Measurements from ENCODE around the gene ABHD12. TPM values are rescaled to one million over a fixed set of nuclear protein-coding genes. Genes with fewer than 3 reads are reported as not detected.
A peak's percentile ranks its signal among the peaks of the same experiment; 100 is the strongest.
"Not testable (repeated sequence)": the region's sequence is repeated elsewhere in the genome, so short reads cannot be mapped to it uniquely, and the experiment has no call there.

The ABHD12 gene
- total RNA-seq, 2 donors from 2014 or later, result 12.5 to 22.7 TPM

- Mint-ChIP-seq H3K27me3 (no peaks in the 10 kb centered on the region), H3K27ac (no peak overlapping the region)
- no peak for DNase-seq
Measured at GRCh38 chr20:25273541-25274358, 116.9 kb downstream of the ABHD12 start.

GRCh38 chr20:25273046-25273445, 117.6 kb downstream of the ABHD12 start:
- no peak for DNase-seq
- H3K27me3 Mint-ChIP-seq, result no peaks in the 10 kb centered on the region
- H3K36me3 Mint-ChIP-seq (ENCODE audit: low read depth), result peaks cover 3% of the 10 kb centered on the region
- H3K27ac Mint-ChIP-seq, result no peak overlapping the region
- no peak for ATAC-seq
- no peak overlapping the region for H3K4me3 Mint-ChIP-seq
- H3K4me1 Mint-ChIP-seq, result peaks cover 3% of the 10 kb centered on the region
- H3K9me3 ChIP-seq (ENCODE audit: control insufficient read depth, low read length, poor library complexity, severe bottlenecking), result no peaks in the 10 kb centered on the region

More at GRCh38 chr20:25273541-25274358, 116.9 kb downstream of the ABHD12 start:
- no peak for ATAC-seq
- no peaks in the 10 kb centered on the region for H3K9me3 ChIP-seq (ENCODE audit: control insufficient read depth, low read length, poor library complexity, severe bottlenecking)
- H3K4me1 Mint-ChIP-seq, result peaks cover 3% of the 10 kb centered on the region
- H3K4me3 Mint-ChIP-seq, result no peak overlapping the region
- H3K36me3 Mint-ChIP-seq (ENCODE audit: low read depth), result peaks cover 3% of the 10 kb centered on the region

- H3K4me1 Mint-ChIP-seq, result peaks cover 5% of the 10 kb centered on the region
- DNase-seq (peak in 1 of 3 donors; percentile 3), ATAC-seq (no peak)
- no peaks in the 10 kb centered on the region for H3K9me3 ChIP-seq (ENCODE audit: control insufficient read depth, low read length, poor library complexity, severe bottlenecking)
- H3K27me3 Mint-ChIP-seq, result no peaks in the 10 kb centered on the region
- H3K36me3 Mint-ChIP-seq (ENCODE audit: low read depth), result peaks cover 3% of the 10 kb centered on the region
- no peak overlapping the region for H3K27ac Mint-ChIP-seq
- H3K4me3 Mint-ChIP-seq, result no peak overlapping the region
Measured at GRCh38 chr20:25272223-25273000, 118.2 kb downstream of the ABHD12 start.

- Mint-ChIP-seq H3K27ac (peak overlapping the region; percentile 83), H3K4me1 (peaks cover 9% of the 10 kb centered on the region), H3K4me3 (no peak overlapping the region), H3K36me3 (ENCODE audit: low read depth) (peaks cover 3% of the 10 kb centered on the region), H3K27me3 (no peaks in the 10 kb centered on the region)
- ATAC-seq, result no peak
- DNase-seq, result peak in 1 of 3 donors; percentile 6
- no peaks in the 10 kb centered on the region for H3K9me3 ChIP-seq (ENCODE audit: control insufficient read depth, low read length, poor library complexity, severe bottlenecking)
Measured at GRCh38 chr20:25271486-25272222, 119.0 kb downstream of the ABHD12 start.

- Mint-ChIP-seq H3K36me3 (ENCODE audit: low read depth) (peaks cover 3% of the 10 kb centered on the region), H3K27ac (peak overlapping the region; percentile 83), H3K4me1 (peaks cover 11% of the 10 kb centered on the region), H3K27me3 (no peaks in the 10 kb centered on the region), H3K4me3 (no peak overlapping the region)
- H3K9me3 ChIP-seq (ENCODE audit: control insufficient read depth, low read length, poor library complexity, severe bottlenecking), result no peaks in the 10 kb centered on the region
- DNase-seq (no peak), ATAC-seq (no peak)
Measured at GRCh38 chr20:25270829-25271251, 119.8 kb downstream of the ABHD12 start.

GRCh38 chr20:25269833-25270170, 120.8 kb downstream of the ABHD12 start:
- no peaks in the 10 kb centered on the region for H3K9me3 ChIP-seq (ENCODE audit: control insufficient read depth, low read length, poor library complexity, severe bottlenecking)
- ATAC-seq, result no peak
- H3K27me3 Mint-ChIP-seq, result no peaks in the 10 kb centered on the region
- peak overlapping the region; percentile 78 for H3K27ac Mint-ChIP-seq
- H3K36me3 Mint-ChIP-seq (ENCODE audit: low read depth), result peaks cover 3% of the 10 kb centered on the region
- H3K4me3 Mint-ChIP-seq, result peak overlapping the region; percentile 31
- H3K4me1 Mint-ChIP-seq, result peaks cover 8% of the 10 kb centered on the region
- DNase-seq, result no peak

- no peak for ATAC-seq
- peak overlapping the region; percentile 31 for H3K4me3 Mint-ChIP-seq
- no peaks in the 10 kb centered on the region for H3K27me3 Mint-ChIP-seq
- H3K27ac Mint-ChIP-seq, result peak overlapping the region; percentile 78
- peaks cover 8% of the 10 kb centered on the region for H3K4me1 Mint-ChIP-seq
- H3K36me3 Mint-ChIP-seq (ENCODE audit: low read depth), result peaks cover 3% of the 10 kb centered on the region
- DNase-seq, result no peak
- no peaks in the 10 kb centered on the region for H3K9me3 ChIP-seq (ENCODE audit: control insufficient read depth, low read length, poor library complexity, severe bottlenecking)
Measured at GRCh38 chr20:25269057-25269832, 121.4 kb downstream of the ABHD12 start.

- H3K27ac Mint-ChIP-seq; H3K4me1 Mint-ChIP-seq; ATAC-seq; H3K4me3 Mint-ChIP-seq; H3K36me3 Mint-ChIP-seq (ENCODE audit: low read depth); H3K9me3 ChIP-seq (ENCODE audit: control insufficient read depth, low read length, poor library complexity, severe bottlenecking); H3K27me3 Mint-ChIP-seq; DNase-seq: not testable (repeated sequence)
Measured at GRCh38 chr20:25260770-25261437, 129.7 kb downstream of the ABHD12 start.

- peaks cover 6% of the 10 kb centered on the region for H3K4me1 Mint-ChIP-seq
- H3K4me3 Mint-ChIP-seq, result no peak overlapping the region
- no peaks in the 10 kb centered on the region for H3K9me3 ChIP-seq (ENCODE audit: control insufficient read depth, low read length, poor library complexity, severe bottlenecking)
- peaks cover 2% of the 10 kb centered on the region for H3K36me3 Mint-ChIP-seq (ENCODE audit: low read depth)
- ATAC-seq, result no peak
- DNase-seq, result no peak
- H3K27me3 Mint-ChIP-seq, result no peaks in the 10 kb centered on the region
- no peak overlapping the region for H3K27ac Mint-ChIP-seq
Measured at GRCh38 chr20:25259788-25260254, 130.8 kb downstream of the ABHD12 start.

- no peak for DNase-seq
- H3K36me3 Mint-ChIP-seq (ENCODE audit: low read depth), result peaks cover 2% of the 10 kb centered on the region
- peaks cover 6% of the 10 kb centered on the region for H3K4me1 Mint-ChIP-seq
- no peak for ATAC-seq
- no peaks in the 10 kb centered on the region for H3K27me3 Mint-ChIP-seq
- no peaks in the 10 kb centered on the region for H3K9me3 ChIP-seq (ENCODE audit: control insufficient read depth, low read length, poor library complexity, severe bottlenecking)
- no peak overlapping the region for H3K27ac Mint-ChIP-seq
- no peak overlapping the region for H3K4me3 Mint-ChIP-seq
Measured at GRCh38 chr20:25259358-25259757, 131.3 kb downstream of the ABHD12 start.

- Mint-ChIP-seq H3K27me3 (no peaks in the 10 kb centered on the region), H3K4me3 (no peak overlapping the region), H3K4me1 (peaks cover 6% of the 10 kb centered on the region), H3K27ac (no peak overlapping the region), H3K36me3 (ENCODE audit: low read depth) (peaks cover 2% of the 10 kb centered on the region)
- no peaks in the 10 kb centered on the region for H3K9me3 ChIP-seq (ENCODE audit: control insufficient read depth, low read length, poor library complexity, severe bottlenecking)
- ATAC-seq (no peak), DNase-seq (no peak)
Measured at GRCh38 chr20:25258828-25259227, 131.8 kb downstream of the ABHD12 start.

- H3K27ac Mint-ChIP-seq, result no peak overlapping the region
- H3K9me3 ChIP-seq (ENCODE audit: control insufficient read depth, low read length, poor library complexity, severe bottlenecking), result no peaks in the 10 kb centered on the region
- peaks cover 6% of the 10 kb centered on the region for H3K4me1 Mint-ChIP-seq
- DNase-seq, result no peak
- no peak overlapping the region for H3K4me3 Mint-ChIP-seq
- ATAC-seq, result no peak
- H3K36me3 Mint-ChIP-seq (ENCODE audit: low read depth), result peaks cover 2% of the 10 kb centered on the region
- no peaks in the 10 kb centered on the region for H3K27me3 Mint-ChIP-seq
Measured at GRCh38 chr20:25258476-25258805, 132.2 kb downstream of the ABHD12 start.
